Fibroblast of lung (primary cell): ENCODE results near the gene UQCC5. TPM values are rescaled to one million over a fixed set of nuclear protein-coding genes. Genes with fewer than 3 reads are reported as not detected.

Experiments used
- DNase-seq, 2 donors: peaks; one replicate each; pipeline versions ENCODE4 v3.0.0 to v3.0.0-alpha.2; 2010; ENCODE audit warnings: low read depth in 2 of 2
- H2AFZ ChIP-seq: 2 replicates; pipeline ENCODE4 v1.5.1; 2012; ENCODE audit warnings: low read length, control low read depth, inconsistent platforms
- H3K27ac ChIP-seq: 2 replicates; pipeline ENCODE4 v1.5.1; 2011; ENCODE audit warnings: low read length, control low read depth; ENCODE audit not compliant: insufficient read depth
- H3K27me3 ChIP-seq: 2 replicates; pipeline ENCODE4 v1.5.1; 2011; ENCODE audit warnings: mild to moderate bottlenecking, low read length; ENCODE audit not compliant: control insufficient read depth, insufficient read depth
- H3K36me3 ChIP-seq: 2 replicates; pipeline ENCODE4 v1.5.1; 2011; ENCODE audit warnings: low read length; ENCODE audit not compliant: control insufficient read depth, insufficient read depth
- H3K4me1 ChIP-seq: 2 replicates; pipeline ENCODE4 v1.5.1; 2011; ENCODE audit warnings: low read length; ENCODE audit not compliant: control insufficient read depth, insufficient read depth; ENCODE audit errors: extremely low read depth
- H3K4me2 ChIP-seq: 2 replicates; pipeline ENCODE4 v1.5.1; 2011; ENCODE audit warnings: low read length, control low read depth; ENCODE audit not compliant: insufficient read depth; ENCODE audit errors: extremely low read depth
- H3K4me3 ChIP-seq, 4 experiments: fragments of 200-600 bp in 1 of 4; sonication (generic) in 1 of 4; replicated peaks in 1 of 4; 2 replicates each; pipeline ENCODE4 v1.5.1; 2011 to 2016; ENCODE audit warnings: low read length in 4 of 4, low read depth in 3 of 4, mild to moderate bottlenecking in 3 of 4, control low read depth in 2 of 4, inconsistent platforms in 1 of 4, mixed read lengths in 1 of 4; ENCODE audit not compliant: insufficient read depth in 1 of 4; ENCODE audit errors: control extremely low read depth in 1 of 4
- H3K79me2 ChIP-seq: 2 replicates; pipeline ENCODE4 v1.5.1; 2012; ENCODE audit warnings: mild to moderate bottlenecking, low read length, inconsistent platforms; ENCODE audit not compliant: control insufficient read depth, insufficient read depth
- H3K9ac ChIP-seq: 2 replicates; pipeline ENCODE4 v1.5.1; 2011; ENCODE audit warnings: mild to moderate bottlenecking, low read length, control low read depth; ENCODE audit not compliant: insufficient read depth
- H3K9me3 ChIP-seq: 2 replicates; pipeline ENCODE4 v1.5.1; 2012; ENCODE audit warnings: low read depth, low read length; ENCODE audit not compliant: control insufficient read depth, insufficient read depth
- H4K20me1 ChIP-seq: 2 replicates; pipeline ENCODE4 v1.5.1; 2011; ENCODE audit warnings: low read length; ENCODE audit not compliant: control insufficient read depth, insufficient read depth; ENCODE audit errors: extremely low read depth
- EZH2 ChIP-seq: IDR thresholded peaks from 2 replicates; pipeline ENCODE4 v1.5.1; 2012; ENCODE audit warnings: low read length, control low read depth, mild to moderate bottlenecking; ENCODE audit errors: missing control alignments
- polyA plus RNA-seq, 2 donors: library from polyadenylated mRNA; depleted of rRNA in 1 of 2; stranded (reverse) in 1 of 2; unstranded in 1 of 2; fragments of >200 nt; gene quantifications; 2 replicates each; pipeline ENCODE4 v1.2.1, GENCODE V29; 2011 to 2012; ENCODE audit warnings: missing spikeins in 1 of 2
- total RNA-seq: library from RNA; depleted of rRNA; stranded (reverse); fragments of >200 nt; gene quantifications from 2 replicates; pipeline ENCODE4 v1.2.1, GENCODE V29; 2014
- TF ChIP-seq, protein P1 (sequence below), 2 donors: IDR thresholded peaks in 1 of 2; conservative IDR thresholded peaks in 1 of 2; 1 replicate in 1 of 2; 2 replicates in 1 of 2; pipeline ENCODE4 v1.5.1; 2011 to 2012; ENCODE audit warnings: low read length in 2 of 2, control low read depth in 1 of 2, inconsistent platforms in 1 of 2, low read depth in 1 of 2, mild to moderate bottlenecking in 1 of 2

UQCC5 gene
- total and polyA plus RNA-seq, 2 donors (not counting 1 experiment from before 2014, with no cell fraction given), result 9.4 to 13.8 TPM

DNA sequence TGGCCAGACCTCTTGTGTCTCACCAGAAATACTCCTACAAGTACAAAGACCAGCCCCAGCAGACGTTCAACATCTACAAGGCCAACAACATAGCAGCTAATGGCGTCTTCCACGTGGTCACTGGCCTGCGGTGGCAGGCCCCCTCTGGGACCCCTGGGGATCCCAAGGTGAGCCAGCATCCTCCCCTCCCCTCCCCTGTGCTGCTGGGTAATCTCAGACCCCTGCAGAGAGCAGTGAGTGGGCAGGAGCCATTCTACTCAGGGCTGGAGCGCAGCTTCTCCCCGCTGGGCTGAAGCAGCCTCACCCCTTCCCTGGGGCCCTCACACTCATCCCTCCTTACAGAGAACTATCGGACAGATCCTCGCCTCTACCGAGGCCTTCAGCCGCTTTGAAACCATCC is 31.4 kb upstream of the UQCC5 start:
- Histone ChIP-seq H3K79me2 (no peaks in the 10 kb centered on the region), H3K4me2 (no peak overlapping the region), H4K20me1 (no peaks in the 10 kb centered on the region), H3K9me3 (no peaks in the 10 kb centered on the region), H3K36me3 (no peaks in the 10 kb centered on the region), H3K9ac (no peak overlapping the region), H3K4me1 (no peaks in the 10 kb centered on the region), H3K27ac (no peak overlapping the region), H2AFZ (no peak overlapping the region), H3K4me3 (no peak overlapping the region), H3K27me3 (no peaks in the 10 kb centered on the region)
- no peak for TF ChIP-seq EZH2
- TF ChIP-seq, protein P1, sequence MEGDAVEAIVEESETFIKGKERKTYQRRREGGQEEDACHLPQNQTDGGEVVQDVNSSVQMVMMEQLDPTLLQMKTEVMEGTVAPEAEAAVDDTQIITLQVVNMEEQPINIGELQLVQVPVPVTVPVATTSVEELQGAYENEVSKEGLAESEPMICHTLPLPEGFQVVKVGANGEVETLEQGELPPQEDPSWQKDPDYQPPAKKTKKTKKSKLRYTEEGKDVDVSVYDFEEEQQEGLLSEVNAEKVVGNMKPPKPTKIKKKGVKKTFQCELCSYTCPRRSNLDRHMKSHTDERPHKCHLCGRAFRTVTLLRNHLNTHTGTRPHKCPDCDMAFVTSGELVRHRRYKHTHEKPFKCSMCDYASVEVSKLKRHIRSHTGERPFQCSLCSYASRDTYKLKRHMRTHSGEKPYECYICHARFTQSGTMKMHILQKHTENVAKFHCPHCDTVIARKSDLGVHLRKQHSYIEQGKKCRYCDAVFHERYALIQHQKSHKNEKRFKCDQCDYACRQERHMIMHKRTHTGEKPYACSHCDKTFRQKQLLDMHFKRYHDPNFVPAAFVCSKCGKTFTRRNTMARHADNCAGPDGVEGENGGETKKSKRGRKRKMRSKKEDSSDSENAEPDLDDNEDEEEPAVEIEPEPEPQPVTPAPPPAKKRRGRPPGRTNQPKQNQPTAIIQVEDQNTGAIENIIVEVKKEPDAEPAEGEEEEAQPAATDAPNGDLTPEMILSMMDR (conservative IDR thresholded peaks at IDR 0.05 in 1 of 2, IDR thresholded peaks at IDR 0.05 in 1 of 2; ENCODE audit: low read depth in 1 of 2, low read length in 2 of 2), result no peak
- no peak for DNase-seq

DNA sequence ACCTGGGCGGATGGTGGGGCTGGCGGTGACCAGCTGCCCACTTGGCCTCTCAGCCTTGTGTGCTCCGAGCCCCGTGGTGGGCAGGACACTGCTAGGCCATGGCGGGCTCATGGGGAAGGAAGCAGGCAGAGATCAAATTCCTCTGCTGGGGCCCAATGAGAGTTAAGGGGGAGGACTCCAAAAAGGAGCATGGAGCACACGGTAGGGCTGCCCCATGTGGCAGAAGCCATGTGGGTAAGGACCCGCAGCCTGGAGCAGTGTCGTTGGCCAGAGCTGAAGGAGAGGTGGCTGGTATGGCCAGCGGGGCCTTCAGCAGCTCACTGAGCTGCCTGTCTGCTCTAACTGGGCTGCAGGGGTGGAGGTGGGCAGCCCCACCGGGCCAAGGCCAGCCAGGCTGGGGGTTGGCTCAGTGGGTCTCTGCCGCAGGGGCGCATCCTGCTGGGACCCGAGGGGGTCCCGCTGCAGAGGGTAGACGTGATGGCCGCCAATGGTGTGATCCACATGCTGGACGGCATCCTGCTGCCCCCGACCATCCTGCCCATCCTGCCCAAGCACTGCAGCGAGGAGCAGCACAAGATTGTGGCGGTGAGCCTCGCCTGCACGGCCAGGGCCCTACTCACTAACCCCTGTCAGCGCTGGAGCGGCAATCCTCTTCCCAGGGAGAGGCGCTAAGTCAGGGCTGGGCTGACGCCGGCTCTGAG is 30.0 kb upstream of the UQCC5 start:
- Histone ChIP-seq H3K4me2 (no peak overlapping the region), H3K4me3 (no peak overlapping the region), H4K20me1 (no peaks in the 10 kb centered on the region), H3K27me3 (no peaks in the 10 kb centered on the region), H3K36me3 (no peaks in the 10 kb centered on the region), H2AFZ (no peak overlapping the region), H3K9me3 (no peaks in the 10 kb centered on the region), H3K27ac (no peak overlapping the region), H3K79me2 (no peaks in the 10 kb centered on the region), H3K9ac (no peak overlapping the region), H3K4me1 (no peaks in the 10 kb centered on the region)
- TF ChIP-seq, protein P1 (conservative IDR thresholded peaks at IDR 0.05 in 1 of 2, IDR thresholded peaks at IDR 0.05 in 1 of 2; ENCODE audit: low read depth in 1 of 2, low read length in 2 of 2), result no peak
- TF ChIP-seq EZH2, result no peak
- DNase-seq, result no peak

DNA sequence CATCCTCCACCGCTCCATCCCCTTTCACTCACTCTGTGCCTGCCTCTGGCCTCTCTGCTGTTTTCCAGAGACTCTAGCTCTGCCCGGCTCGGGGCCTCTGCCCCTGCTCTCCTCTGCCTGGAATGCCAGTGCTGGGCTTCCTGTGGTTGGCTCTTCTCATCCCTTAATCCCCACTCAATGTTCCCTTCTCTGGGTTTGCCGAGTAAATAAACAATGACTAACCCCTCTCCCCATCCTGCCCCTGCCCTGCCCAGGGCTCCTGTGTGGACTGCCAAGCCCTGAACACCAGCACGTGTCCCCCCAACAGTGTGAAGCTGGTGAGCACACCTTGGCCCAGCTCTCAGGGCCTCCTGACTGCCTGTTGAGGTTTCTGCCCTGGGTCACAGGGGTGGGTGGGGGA is 29.0 kb upstream of the UQCC5 start:
- no peak overlapping the region for H3K4me3 ChIP-seq
- H3K4me1 ChIP-seq, result no peaks in the 10 kb centered on the region
- H3K27me3 ChIP-seq, result no peaks in the 10 kb centered on the region
- no peak overlapping the region for H2AFZ ChIP-seq
- no peaks in the 10 kb centered on the region for H4K20me1 ChIP-seq
- no peak overlapping the region for H3K4me2 ChIP-seq
- H3K9me3 ChIP-seq, result no peaks in the 10 kb centered on the region
- H3K27ac ChIP-seq, result no peak overlapping the region
- H3K79me2 ChIP-seq, result no peaks in the 10 kb centered on the region
- TF ChIP-seq, protein P1 (conservative IDR thresholded peaks at IDR 0.05 in 1 of 2, IDR thresholded peaks at IDR 0.05 in 1 of 2; ENCODE audit: low read depth in 1 of 2, low read length in 2 of 2), result no peak
- TF ChIP-seq EZH2, result no peak
- peak; percentile 49 to 67 for DNase-seq
- no peaks in the 10 kb centered on the region for H3K36me3 ChIP-seq
- no peak overlapping the region for H3K9ac ChIP-seq
